DND-41 (cell line): ENCODE measurements around the gene USP7.

Source experiments
- ATAC-seq: fragments of 200-7000 bp; cut with Tn5 transposase; 3 replicates; pipeline ENCODE4 v1.9.1; 2021; ENCODE audit warnings: low read depth; ENCODE audit not compliant: insufficient read depth
- DNase-seq: peaks from one replicate; pipeline ENCODE4 v3.0.0-alpha.2; 2020
- H2AFZ ChIP-seq: 2 replicates; pipeline ENCODE4 v1.6.0; 2012; ENCODE audit warnings: low read depth, low read length
- H3K27ac ChIP-seq: 2 replicates; pipeline ENCODE4 v1.5.1; 2012; ENCODE audit warnings: low read length, inconsistent platforms
- H3K27me3 ChIP-seq: fragments of 200-600 bp; sonication (generic); 2 replicates; pipeline ENCODE4 v1.6.0; 2012; ENCODE audit warnings: low read length, mild to moderate bottlenecking, inconsistent platforms; ENCODE audit not compliant: insufficient read depth, poor library complexity
- H3K36me3 ChIP-seq: 2 replicates; pipeline ENCODE4 v1.5.1; 2012; ENCODE audit warnings: low read length, inconsistent platforms; ENCODE audit not compliant: insufficient read depth
- H3K4me1 ChIP-seq: 2 replicates; pipeline ENCODE4 v1.5.1; 2012; ENCODE audit warnings: mild to moderate bottlenecking, low read length; ENCODE audit not compliant: insufficient read depth
- H3K4me2 ChIP-seq: 2 replicates; pipeline ENCODE4 v1.6.0; 2012; ENCODE audit warnings: mild to moderate bottlenecking, moderate library complexity, low read length, inconsistent platforms; ENCODE audit not compliant: insufficient read depth
- H3K4me3 ChIP-seq, 2 experiments: fragments of 200-600 bp in 1 of 2; shearing (Covaris generic) in 1 of 2; 2 replicates each; pipeline ENCODE4 v1.5.1; 2012 to 2016; ENCODE audit warnings: inconsistent platforms in 2 of 2, low read length in 2 of 2, mild to moderate bottlenecking in 2 of 2, low read depth in 1 of 2, moderate library complexity in 1 of 2
- H3K79me2 ChIP-seq: 2 replicates; pipeline ENCODE4 v1.6.0; 2012; ENCODE audit warnings: low read length, inconsistent platforms; ENCODE audit not compliant: insufficient read depth
- H3K9ac ChIP-seq: 2 replicates; pipeline ENCODE4 v1.6.0; 2012; ENCODE audit warnings: low read depth, mild to moderate bottlenecking, inconsistent platforms, low read length, moderate library complexity
- H3K9me3 ChIP-seq: 2 replicates; pipeline ENCODE4 v1.5.1; 2012; ENCODE audit warnings: low read length, moderate library complexity, mild to moderate bottlenecking, inconsistent platforms; ENCODE audit not compliant: insufficient read depth, severe bottlenecking
- H4K20me1 ChIP-seq: 2 replicates; pipeline ENCODE4 v1.6.0; 2012; ENCODE audit warnings: low read length; ENCODE audit not compliant: insufficient read depth
- CTCF ChIP-seq: IDR thresholded peaks from 2 replicates; pipeline ENCODE4 v1.5.1; 2012; ENCODE audit warnings: borderline replicate concordance, low read length, moderate library complexity, mild to moderate bottlenecking; ENCODE audit not compliant: poor library complexity, severe bottlenecking; ENCODE audit errors: extremely low read depth
- EZH2 ChIP-seq: IDR thresholded peaks from 3 replicates; pipeline ENCODE4 v1.6.1; 2012; ENCODE audit warnings: borderline replicate concordance, low read depth, mild to moderate bottlenecking, moderate library complexity, low read length, inconsistent platforms; ENCODE audit not compliant: severe bottlenecking

USP7 gene

DNA sequence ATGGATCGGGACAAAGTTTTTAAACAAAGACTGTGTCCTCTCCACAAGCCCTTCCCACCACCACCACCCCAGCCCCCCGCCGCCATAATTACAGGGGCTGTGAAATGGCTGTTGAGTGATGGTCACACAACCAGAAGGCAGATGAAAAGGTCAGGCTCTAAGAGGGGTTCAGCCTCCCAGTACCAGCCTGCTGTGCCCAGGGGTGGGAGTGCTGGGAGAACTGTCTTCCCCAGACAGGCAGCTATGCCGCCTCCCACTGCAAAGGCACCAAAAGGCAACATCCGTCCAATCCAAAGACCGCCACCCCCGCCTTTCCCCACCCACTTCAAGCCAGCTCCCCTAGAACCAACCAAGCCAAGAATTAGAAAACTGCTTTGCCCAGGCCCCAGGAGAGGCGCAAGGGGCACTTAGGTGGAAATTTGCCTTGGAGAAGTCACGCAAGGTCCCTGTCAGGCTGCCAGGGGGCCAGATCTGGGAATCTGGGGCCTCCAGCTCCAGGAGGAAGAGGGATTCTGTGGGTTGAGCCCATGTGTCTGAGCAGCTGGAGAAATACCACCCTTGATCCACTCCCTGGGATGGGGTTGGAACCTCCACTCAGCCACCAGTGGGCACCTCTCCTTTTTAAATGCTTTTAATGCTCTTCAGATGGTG is 109.3 kb downstream of the USP7 start:
- Histone ChIP-seq H3K27ac (no peak overlapping the region), H3K9me3 (no peaks in the 10 kb centered on the region)

DNA sequence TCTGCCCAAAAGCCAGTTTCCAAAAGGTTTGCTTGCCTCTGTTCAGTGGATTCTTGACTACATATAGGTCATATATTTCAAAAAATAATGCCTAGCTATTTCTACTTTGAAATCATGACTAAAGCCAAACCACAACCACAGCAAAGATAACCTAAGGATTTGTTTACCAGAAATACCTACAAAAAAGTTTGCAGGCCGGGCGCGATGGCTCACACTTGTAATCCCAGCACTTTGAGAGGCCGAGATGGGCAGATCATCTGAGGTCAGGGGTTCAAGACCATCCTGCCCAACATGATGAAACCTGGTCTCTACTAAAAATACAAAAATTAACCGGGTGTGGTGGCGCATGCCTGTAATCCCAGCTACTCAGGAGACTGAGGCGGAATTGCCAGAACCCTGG is 110.1 kb downstream of the USP7 start:
- TF ChIP-seq CTCF, result no peak
- TF ChIP-seq EZH2, result no peak
- peaks cover 6% of the 10 kb centered on the region; the same call in 1 of the 2 replicates for H3K4me1 ChIP-seq
- H3K36me3 ChIP-seq, result peaks cover 93% of the 10 kb centered on the region
- no peak overlapping the region for H3K27ac ChIP-seq
- no peak overlapping the region for H3K4me3 ChIP-seq
- H2AFZ ChIP-seq, result no peak overlapping the region
- no peaks in the 10 kb centered on the region for H3K27me3 ChIP-seq
- H3K79me2 ChIP-seq, result peaks cover 87% of the 10 kb centered on the region
- peaks cover 79% of the 10 kb centered on the region for H4K20me1 ChIP-seq
- H3K9me3 ChIP-seq, result no peaks in the 10 kb centered on the region
- H3K9ac ChIP-seq, result no peak overlapping the region
- DNase-seq, result no peak
- no peak for ATAC-seq
- no peak overlapping the region for H3K4me2 ChIP-seq

More for the DNA sequence above, 109.3 kb downstream of the USP7 start:
- no peak overlapping the region for H3K4me2 ChIP-seq
- no peak overlapping the region for H3K9ac ChIP-seq
- peaks cover 93% of the 10 kb centered on the region for H3K36me3 ChIP-seq
- no peak for DNase-seq
- H2AFZ ChIP-seq, result no peak overlapping the region
- peaks cover 88% of the 10 kb centered on the region for H3K79me2 ChIP-seq
- no peak for ATAC-seq
- TF ChIP-seq EZH2 (no peak), CTCF (no peak)
- peaks cover 80% of the 10 kb centered on the region for H4K20me1 ChIP-seq
- peaks cover 14% of the 10 kb centered on the region; the same call in 1 of the 2 replicates for H3K4me1 ChIP-seq
- no peaks in the 10 kb centered on the region for H3K27me3 ChIP-seq
- no peak overlapping the region for H3K4me3 ChIP-seq

- no peak for TF ChIP-seq CTCF
- no peak for TF ChIP-seq EZH2
- H3K9ac ChIP-seq, result no peak overlapping the region
- no peak overlapping the region for H3K4me3 ChIP-seq
- no peak for DNase-seq
- no peaks in the 10 kb centered on the region for H3K27me3 ChIP-seq
- H3K9me3 ChIP-seq, result no peaks in the 10 kb centered on the region
- peaks cover 79% of the 10 kb centered on the region for H4K20me1 ChIP-seq
- peaks cover 93% of the 10 kb centered on the region for H3K36me3 ChIP-seq
- no peak overlapping the region for H3K27ac ChIP-seq
- ATAC-seq, result no peak
- H3K79me2 ChIP-seq, result peaks cover 87% of the 10 kb centered on the region
- H2AFZ ChIP-seq, result no peak overlapping the region
- H3K4me2 ChIP-seq, result no peak overlapping the region
- H3K4me1 ChIP-seq, result peaks cover 6% of the 10 kb centered on the region; the same call in 1 of the 2 replicates
These were observed 110.6 kb downstream of the USP7 start for GRCh38 chr16:8853150-8853549.
